ENCODE data around the gene ABCC9.
"Not testable (repeated sequence)": the region's sequence is repeated elsewhere in the genome, so short reads cannot be mapped to it uniquely, and the experiment has no call there.

ABCC9 gene

DNA sequence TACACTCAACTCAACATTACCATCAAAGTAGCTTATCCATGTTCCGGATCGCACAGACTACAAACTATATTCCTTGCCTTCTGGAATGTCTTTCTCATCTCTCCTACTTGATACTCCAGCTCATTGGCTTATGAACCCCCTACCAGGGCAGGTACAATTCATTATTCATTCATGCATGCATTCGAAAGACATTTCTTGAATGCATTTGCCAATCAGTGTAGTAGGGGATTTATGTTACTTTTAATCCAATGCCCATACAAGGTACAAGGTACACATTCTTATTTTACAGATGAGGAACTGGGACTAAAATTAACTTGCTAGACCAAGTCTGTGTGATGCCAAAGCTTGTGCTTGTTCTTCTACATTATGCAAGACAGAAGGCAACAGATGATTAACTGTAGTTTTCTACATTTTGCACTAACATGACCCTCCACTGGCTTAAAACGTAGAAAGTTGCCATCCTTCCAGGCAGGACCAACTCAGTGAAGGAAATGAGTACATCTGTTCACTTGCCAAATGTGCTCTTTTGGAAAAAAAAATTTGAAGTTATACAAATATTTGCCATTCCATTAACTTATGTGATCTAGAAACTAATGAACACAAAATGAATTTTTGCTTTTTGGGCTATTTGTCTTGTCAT, 113.0 kb downstream of the ABCC9 start:
- H3K27ac Mint-ChIP-seq: no peak overlapping the region
- H3K4me3 Mint-ChIP-seq: no peak overlapping the region
- no peaks in the 10 kb centered on the region for H3K9me3 Mint-ChIP-seq
- H3K4me1 Mint-ChIP-seq (ENCODE audit: low read depth): no peaks in the 10 kb centered on the region
- H3K27me3 Mint-ChIP-seq (ENCODE audit: low read depth): no peaks in the 10 kb centered on the region
- H3K36me3 Mint-ChIP-seq (ENCODE audit: low read depth): no peaks in the 10 kb centered on the region

DNA sequence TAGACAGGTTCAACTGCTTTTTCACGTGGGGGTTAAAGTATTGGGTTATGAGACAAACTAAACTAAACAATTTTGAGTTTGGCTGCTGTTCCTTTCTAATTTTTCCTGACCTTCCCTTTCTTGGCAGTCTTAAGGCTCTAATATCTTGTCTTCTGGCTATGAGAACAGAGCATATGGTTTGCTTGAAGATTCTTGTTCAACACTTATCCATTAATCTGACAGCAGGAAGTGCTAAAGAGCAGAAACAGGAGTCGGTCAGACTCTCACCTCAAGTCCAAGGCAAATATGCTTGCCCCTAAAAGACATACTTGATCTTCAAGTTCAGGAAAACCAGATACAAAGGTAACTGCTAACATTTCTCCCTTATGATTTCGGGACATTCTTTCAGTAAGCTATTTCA, 114.1 kb downstream of the ABCC9 start:
- Mint-ChIP-seq H3K9me3 (no peaks in the 10 kb centered on the region), H3K27me3 (ENCODE audit: low read depth) (no peaks in the 10 kb centered on the region), H3K4me3 (no peak overlapping the region), H3K4me1 (ENCODE audit: low read depth) (no peaks in the 10 kb centered on the region), H3K27ac (no peak overlapping the region), H3K36me3 (ENCODE audit: low read depth) (no peaks in the 10 kb centered on the region)

DNA sequence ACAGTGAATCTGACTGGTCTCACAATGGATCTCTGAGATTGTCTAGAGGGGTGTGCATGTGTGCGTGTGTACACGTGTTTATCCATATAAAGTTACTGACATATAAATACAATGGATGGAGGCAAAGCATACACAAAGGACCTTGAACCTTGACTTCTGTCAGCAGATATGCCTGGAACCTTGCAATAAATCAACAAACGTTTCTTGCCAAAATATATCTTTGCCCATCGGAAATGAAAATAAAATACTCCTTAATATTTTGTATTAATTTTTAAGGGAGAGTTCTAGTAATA, 114.7 kb downstream of the ABCC9 start:
- Mint-ChIP-seq H3K9me3 (no peaks in the 10 kb centered on the region), H3K36me3 (ENCODE audit: low read depth) (no peaks in the 10 kb centered on the region), H3K4me1 (ENCODE audit: low read depth) (no peaks in the 10 kb centered on the region), H3K27me3 (ENCODE audit: low read depth) (no peaks in the 10 kb centered on the region), H3K27ac (no peak overlapping the region), H3K4me3 (no peak overlapping the region)

DNA sequence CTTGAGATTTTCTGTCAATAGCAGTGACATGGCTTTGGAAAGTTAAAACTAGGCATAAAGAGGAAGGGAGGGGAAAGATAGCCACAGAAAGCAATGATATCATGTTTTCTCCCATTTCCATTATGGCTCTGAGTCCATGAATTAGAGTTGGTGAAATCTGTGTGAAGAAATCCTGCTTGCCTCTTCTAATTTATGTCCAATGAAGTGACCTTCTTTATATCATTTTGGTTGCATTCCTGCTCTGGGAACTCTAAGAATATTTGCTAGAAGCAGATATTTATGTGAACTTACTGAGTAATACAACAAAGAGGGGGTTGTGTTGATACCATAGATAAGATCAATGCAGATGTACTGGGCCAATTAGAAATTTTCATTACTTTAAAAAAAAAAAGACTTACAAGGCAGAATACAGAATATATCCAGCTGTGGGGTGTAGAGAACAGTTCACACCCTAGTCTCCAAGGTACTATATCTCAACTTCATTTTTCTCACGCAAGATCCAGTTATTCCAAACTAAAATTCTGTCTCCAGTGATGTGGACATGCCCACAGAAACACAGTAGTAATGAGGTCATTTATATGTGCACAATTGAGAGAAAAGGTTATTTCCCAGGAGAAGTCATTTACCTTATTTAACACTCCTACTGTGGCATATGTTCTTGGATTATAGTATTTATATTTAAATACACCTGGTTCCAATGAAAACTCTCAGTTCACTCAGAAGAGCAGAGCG, 115.2 kb downstream of the ABCC9 start:
- no peaks in the 10 kb centered on the region for H3K4me1 Mint-ChIP-seq (ENCODE audit: low read depth)
- H3K27me3 Mint-ChIP-seq (ENCODE audit: low read depth): no peaks in the 10 kb centered on the region
- H3K36me3 Mint-ChIP-seq (ENCODE audit: low read depth): no peaks in the 10 kb centered on the region
- H3K4me3 Mint-ChIP-seq: no peak overlapping the region
- no peak overlapping the region for H3K27ac Mint-ChIP-seq
- no peaks in the 10 kb centered on the region for H3K9me3 Mint-ChIP-seq

DNA sequence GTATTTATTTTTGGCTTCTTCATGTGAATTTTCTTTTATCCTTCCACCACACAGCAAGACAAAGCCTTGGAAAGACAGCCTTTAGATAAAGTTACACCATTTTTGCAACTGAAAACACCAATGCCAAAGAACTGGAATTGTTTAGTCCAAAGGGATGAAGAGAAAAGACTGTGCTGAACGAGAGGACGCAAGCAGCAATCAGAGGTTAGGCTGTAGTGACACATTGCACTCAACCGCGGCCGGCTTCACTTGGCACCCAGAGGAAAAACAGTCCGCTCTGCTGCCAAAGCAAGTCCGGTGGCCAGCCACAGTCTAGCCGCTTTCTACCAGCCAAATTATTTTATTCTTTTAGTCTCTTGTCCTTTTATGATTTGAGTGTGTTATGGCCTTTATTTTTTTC, 117.6 kb downstream of the ABCC9 start:
- no peaks in the 10 kb centered on the region for H3K9me3 Mint-ChIP-seq
- H3K36me3 Mint-ChIP-seq (ENCODE audit: low read depth): no peaks in the 10 kb centered on the region
- H3K27ac Mint-ChIP-seq: no peak overlapping the region
- H3K4me3 Mint-ChIP-seq: no peak overlapping the region
- H3K27me3 Mint-ChIP-seq (ENCODE audit: low read depth): no peaks in the 10 kb centered on the region
- H3K4me1 Mint-ChIP-seq (ENCODE audit: low read depth): no peaks in the 10 kb centered on the region

DNA sequence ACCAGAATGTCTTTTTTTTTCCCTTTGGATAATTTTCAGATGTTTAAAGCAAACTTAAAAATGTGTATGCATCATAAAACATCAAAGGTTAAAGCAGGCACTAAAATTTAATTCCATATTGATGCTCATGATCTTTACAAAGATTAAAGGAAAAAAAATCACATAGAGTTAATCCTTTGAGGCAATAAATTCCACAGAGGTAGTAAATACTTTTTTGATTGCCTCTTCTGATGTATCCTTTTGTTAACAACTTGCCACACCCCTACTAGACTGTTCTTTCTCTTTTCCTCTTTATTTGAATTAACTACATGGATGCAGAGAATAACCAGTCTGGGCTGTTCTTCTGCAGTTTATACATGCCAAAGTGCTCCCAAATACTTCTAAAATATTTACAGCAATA, 121.5 kb downstream of the ABCC9 start:
- no peaks in the 10 kb centered on the region for H3K36me3 Mint-ChIP-seq (ENCODE audit: low read depth)
- no peak overlapping the region for H3K4me3 Mint-ChIP-seq
- H3K27me3 Mint-ChIP-seq (ENCODE audit: low read depth): no peaks in the 10 kb centered on the region
- no peaks in the 10 kb centered on the region for H3K9me3 Mint-ChIP-seq
- H3K27ac Mint-ChIP-seq: no peak overlapping the region
- no peaks in the 10 kb centered on the region for H3K4me1 Mint-ChIP-seq (ENCODE audit: low read depth)

DNA sequence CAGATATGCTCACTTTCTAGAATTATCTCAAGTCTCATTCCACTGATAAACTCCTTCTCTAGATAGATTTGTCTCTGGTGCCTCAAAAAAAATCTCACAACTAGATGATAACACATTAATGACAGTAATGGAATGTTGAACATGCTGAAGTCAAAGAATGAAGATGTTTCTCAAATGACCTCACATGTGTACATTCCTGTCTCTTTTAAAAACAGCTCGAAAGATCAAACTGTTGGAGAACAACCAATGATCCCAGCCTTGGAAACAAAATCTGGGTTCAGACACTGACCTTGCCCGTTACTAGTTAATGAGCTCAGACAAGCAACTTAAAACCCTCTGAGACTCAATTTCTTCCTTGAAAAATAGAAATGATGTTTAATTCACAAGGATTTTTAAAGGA, 122.0 kb downstream of the ABCC9 start:
- Mint-ChIP-seq H3K27me3 (ENCODE audit: low read depth) (no peaks in the 10 kb centered on the region), H3K9me3 (no peaks in the 10 kb centered on the region), H3K4me1 (ENCODE audit: low read depth) (no peaks in the 10 kb centered on the region), H3K4me3 (no peak overlapping the region), H3K36me3 (ENCODE audit: low read depth) (no peaks in the 10 kb centered on the region), H3K27ac (no peak overlapping the region)

DNA sequence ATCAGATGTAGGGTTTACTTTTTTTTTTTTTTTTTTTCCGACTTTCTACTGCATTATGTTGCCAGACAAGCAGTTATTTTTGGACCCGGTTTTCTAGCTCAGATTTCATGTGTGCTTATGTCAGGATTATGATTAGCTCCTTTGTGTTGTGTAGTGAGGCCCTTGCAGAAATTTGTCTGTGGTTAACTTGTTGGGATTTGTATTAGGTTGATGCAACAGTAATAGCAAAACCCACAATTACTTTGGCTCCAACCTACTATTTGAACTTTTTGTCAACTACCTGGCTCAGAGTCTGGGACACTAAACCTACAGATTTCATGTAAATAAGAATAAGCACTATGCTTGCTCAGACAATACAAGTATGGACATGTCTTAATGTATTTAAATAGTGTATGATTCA, 122.6 kb downstream of the ABCC9 start:
- H3K36me3 Mint-ChIP-seq (ENCODE audit: low read depth): no peaks in the 10 kb centered on the region
- H3K4me3 Mint-ChIP-seq: no peak overlapping the region
- no peaks in the 10 kb centered on the region for H3K27me3 Mint-ChIP-seq (ENCODE audit: low read depth)
- no peaks in the 10 kb centered on the region for H3K9me3 Mint-ChIP-seq
- no peak overlapping the region for H3K27ac Mint-ChIP-seq
- H3K4me1 Mint-ChIP-seq (ENCODE audit: low read depth): no peaks in the 10 kb centered on the region

DNA sequence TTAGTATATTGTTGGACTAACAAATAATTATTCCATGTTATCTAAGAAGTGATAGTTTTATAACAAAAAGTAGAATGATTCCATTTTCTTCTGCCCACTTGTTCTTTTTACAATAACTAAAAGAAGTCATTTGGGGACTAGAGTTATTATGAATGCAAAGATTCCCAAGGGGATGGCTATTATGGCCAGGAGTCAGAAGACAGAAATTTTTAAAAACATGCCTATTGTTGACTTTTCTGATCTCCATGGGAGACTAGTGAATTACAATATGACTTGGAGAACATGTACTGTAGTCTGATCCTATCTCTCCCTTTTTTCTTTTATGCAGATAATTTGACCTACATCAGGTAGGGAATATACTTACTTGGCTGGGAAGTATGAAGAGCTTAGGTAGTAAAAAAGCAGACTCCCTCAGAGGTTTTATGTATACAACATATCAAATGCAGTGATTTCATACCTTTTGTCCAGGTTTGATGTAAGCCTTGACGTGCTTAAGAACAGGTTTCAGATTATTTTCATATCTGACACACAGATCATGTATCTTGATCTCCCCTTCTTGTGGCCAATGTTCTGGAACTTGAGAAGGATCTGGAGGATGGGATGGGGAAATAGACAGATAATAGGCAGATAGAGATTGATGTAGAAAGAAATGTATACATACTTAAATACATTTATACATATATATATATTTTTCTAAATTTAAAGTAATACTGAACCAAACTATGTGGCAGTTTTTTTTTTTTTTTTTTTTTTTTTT, 125.7 kb downstream of the ABCC9 start:
- Mint-ChIP-seq H3K27ac (no peak overlapping the region), H3K27me3 (ENCODE audit: low read depth) (no peaks in the 10 kb centered on the region), H3K9me3 (no peaks in the 10 kb centered on the region), H3K4me1 (ENCODE audit: low read depth) (no peaks in the 10 kb centered on the region), H3K4me3 (no peak overlapping the region), H3K36me3 (ENCODE audit: low read depth) (no peaks in the 10 kb centered on the region)

DNA sequence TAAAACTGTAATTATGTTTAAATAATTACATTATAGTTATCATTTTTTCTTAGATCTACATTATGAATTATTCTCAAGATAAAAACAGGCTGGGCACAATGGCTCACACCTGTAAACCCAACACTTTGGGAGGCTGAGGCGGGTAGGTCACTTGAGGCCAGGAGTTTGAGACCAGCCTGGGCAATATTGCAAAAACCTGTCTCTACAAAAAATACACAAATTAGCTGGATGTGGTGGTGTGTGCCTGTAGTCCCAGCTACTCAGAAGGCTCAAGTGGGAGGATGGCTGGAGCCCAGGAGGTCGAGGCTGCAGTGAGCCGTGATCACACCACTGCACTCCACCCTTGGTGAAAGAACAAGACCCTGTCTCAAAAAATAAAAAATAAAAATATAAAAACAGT, 126.4 kb downstream of the ABCC9 start:
- Mint-ChIP-seq H3K36me3 (ENCODE audit: low read depth) (no peaks in the 10 kb centered on the region), H3K4me3 (no peak overlapping the region), H3K4me1 (ENCODE audit: low read depth) (no peaks in the 10 kb centered on the region), H3K27ac (no peak overlapping the region), H3K27me3 (ENCODE audit: low read depth) (no peaks in the 10 kb centered on the region), H3K9me3 (peaks cover 3% of the 10 kb centered on the region)

DNA sequence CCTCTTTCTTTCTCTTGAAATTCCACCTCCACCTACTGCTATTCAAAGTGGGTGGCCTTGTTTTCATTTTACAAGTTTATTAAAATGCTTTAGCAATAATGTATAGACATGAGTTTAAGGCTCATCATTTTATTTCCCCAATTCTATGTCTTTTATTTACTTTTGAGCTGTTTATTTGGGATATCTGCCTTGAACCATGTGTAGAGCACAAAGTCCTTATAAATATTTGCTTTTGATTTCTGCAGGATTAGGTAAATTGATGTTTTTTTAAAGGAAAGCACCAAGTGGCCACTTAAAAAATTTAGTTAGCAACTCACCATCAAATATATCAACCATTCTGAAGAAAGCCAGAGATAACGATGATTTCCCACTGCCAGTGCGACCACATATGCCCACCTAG, 126.9 kb downstream of the ABCC9 start:
- Mint-ChIP-seq H3K27me3 (ENCODE audit: low read depth) (no peaks in the 10 kb centered on the region), H3K27ac (no peak overlapping the region), H3K9me3 (peaks cover 3% of the 10 kb centered on the region), H3K4me1 (ENCODE audit: low read depth) (no peaks in the 10 kb centered on the region), H3K4me3 (no peak overlapping the region), H3K36me3 (ENCODE audit: low read depth) (no peaks in the 10 kb centered on the region)

DNA sequence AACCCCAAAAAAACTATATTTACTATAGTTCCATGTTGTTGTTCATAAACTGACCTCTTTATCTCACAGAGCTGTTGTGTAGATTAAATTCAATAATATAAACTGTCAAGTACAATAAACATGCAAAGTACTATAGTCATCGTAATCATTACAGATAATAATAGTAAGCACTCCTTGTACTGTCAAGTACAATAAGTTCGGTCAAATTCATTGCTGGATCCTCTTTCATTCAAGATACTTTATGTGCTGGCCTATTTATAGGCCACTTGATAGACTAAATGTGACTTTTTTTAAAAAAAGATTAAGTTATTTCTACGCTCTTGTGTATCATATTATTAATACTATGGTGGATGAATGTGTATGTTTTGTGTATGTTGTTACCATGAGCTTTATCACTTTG, 127.5 kb downstream of the ABCC9 start:
- H3K27ac Mint-ChIP-seq: no peak overlapping the region
- H3K27me3 Mint-ChIP-seq (ENCODE audit: low read depth): no peaks in the 10 kb centered on the region
- no peaks in the 10 kb centered on the region for H3K4me1 Mint-ChIP-seq (ENCODE audit: low read depth)
- H3K9me3 Mint-ChIP-seq: peaks cover 3% of the 10 kb centered on the region
- no peak overlapping the region for H3K4me3 Mint-ChIP-seq
- no peaks in the 10 kb centered on the region for H3K36me3 Mint-ChIP-seq (ENCODE audit: low read depth)

DNA sequence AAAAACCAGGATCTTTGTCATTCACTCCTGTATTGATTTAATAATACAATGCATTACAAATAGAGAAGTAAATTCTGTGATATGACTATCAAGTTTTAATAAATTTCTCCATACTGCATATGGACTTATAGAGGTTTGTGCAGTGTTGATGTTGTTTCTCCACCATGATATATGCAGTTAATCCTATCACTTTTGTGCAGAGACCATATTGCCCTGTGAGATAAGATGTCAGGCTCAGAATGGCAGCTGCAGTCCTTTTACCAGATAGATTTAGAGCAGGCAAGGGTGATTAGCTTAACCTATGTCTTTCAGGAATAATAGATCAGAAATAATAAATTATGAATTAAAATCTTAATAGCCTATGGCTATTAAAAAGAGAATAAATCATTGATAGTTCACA, 128.1 kb downstream of the ABCC9 start:
- Mint-ChIP-seq H3K9me3 (peaks cover 3% of the 10 kb centered on the region), H3K36me3 (ENCODE audit: low read depth) (no peaks in the 10 kb centered on the region), H3K27me3 (ENCODE audit: low read depth) (no peaks in the 10 kb centered on the region), H3K4me1 (ENCODE audit: low read depth) (no peaks in the 10 kb centered on the region), H3K4me3 (no peak overlapping the region), H3K27ac (no peak overlapping the region)

DNA sequence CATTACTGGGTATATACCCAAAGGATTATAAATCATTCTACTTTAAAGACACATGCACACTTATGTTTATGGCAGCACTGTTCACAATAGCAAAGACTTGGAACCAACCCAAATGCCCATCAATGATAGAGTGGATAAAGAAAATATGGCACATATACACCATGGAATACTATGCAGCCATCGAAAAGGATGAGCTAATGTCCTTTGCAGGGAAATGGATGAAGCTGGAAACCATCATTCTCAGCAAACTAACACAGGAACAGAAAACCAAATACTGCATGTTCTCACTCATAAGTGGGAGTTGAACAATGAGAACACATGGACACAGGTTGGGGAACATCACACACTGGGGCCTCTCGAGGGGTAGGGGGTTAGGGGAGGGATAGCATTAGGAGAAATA, 128.9 kb downstream of the ABCC9 start:
- H3K4me3 Mint-ChIP-seq; H3K9me3 Mint-ChIP-seq; H3K27me3 Mint-ChIP-seq (ENCODE audit: low read depth); H3K4me1 Mint-ChIP-seq (ENCODE audit: low read depth); H3K36me3 Mint-ChIP-seq (ENCODE audit: low read depth); H3K27ac Mint-ChIP-seq: not testable (repeated sequence)

DNA sequence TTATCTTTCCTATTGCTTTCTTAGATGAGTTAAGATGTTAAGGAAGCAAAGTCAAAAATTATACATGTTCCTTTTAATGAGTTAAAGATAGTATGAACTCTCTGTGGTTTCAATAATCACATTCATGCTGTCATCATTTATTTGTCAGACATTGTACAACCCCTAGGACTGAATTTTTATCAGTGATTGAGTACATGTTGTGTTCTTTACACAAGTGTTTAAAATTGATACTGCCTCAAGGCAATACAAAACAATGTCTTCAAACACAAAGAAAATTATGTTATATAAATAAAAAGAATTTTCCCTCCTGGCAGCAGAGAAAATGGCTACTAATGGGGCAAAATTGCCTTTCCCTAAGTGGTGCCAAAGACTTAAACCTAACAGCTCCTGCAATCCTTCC, 132.1 kb downstream of the ABCC9 start:
- Mint-ChIP-seq H3K36me3 (ENCODE audit: low read depth) (no peaks in the 10 kb centered on the region), H3K27me3 (ENCODE audit: low read depth) (no peaks in the 10 kb centered on the region), H3K9me3 (peaks cover 3% of the 10 kb centered on the region), H3K4me3 (no peak overlapping the region), H3K4me1 (ENCODE audit: low read depth) (no peaks in the 10 kb centered on the region), H3K27ac (no peak overlapping the region)
